Gastrocnemius medialis (tissue), 4 donors: Measurements from ENCODE around the gene DENND1A. TPM values are rescaled to one million over a fixed set of nuclear protein-coding genes. Genes with fewer than 3 reads are reported as not detected.

Source experiments
- ATAC-seq, 2 donors: fragments of 150-250 bp; one replicate each; pipeline ENCODE4 v1.9.1; 2016
- DNase-seq, 2 donors: peaks; one replicate each; pipeline ENCODE4 v3.0.0-alpha.2; 2019
- H3K27ac ChIP-seq, 4 donors: fragments of 200-600 bp; sonication (generic); 1 replicate in 1 of 4; 2 replicates in 3 of 4; pipeline ENCODE4 v1.5.1; 2016 to 2018; ENCODE audit warnings: mild to moderate bottlenecking in 2 of 4, moderate library complexity in 1 of 4
- H3K27me3 ChIP-seq, 3 donors: fragments of 200-600 bp; sonication (generic) in 2 of 3; 1 replicate in 1 of 3; 2 replicates in 2 of 3; pipeline versions ENCODE4 v1.5.1 to v1.6.0; 2016 to 2019; ENCODE audit warnings: mild to moderate bottlenecking in 1 of 3, moderate library complexity in 1 of 3
- H3K36me3 ChIP-seq, 2 donors: fragments of 200-600 bp; sonication (generic) in 1 of 2; one replicate each; pipeline ENCODE4 v1.5.1; 2017 to 2018
- H3K4me1 ChIP-seq, 2 donors: fragments of 200-600 bp; sonication (generic) in 1 of 2; one replicate each; pipeline ENCODE4 v1.5.1; 2016 to 2017; ENCODE audit warnings: mild to moderate bottlenecking in 2 of 2
- H3K4me3 ChIP-seq, 4 donors: fragments of 200-600 bp; sonication (generic) in 3 of 4; 1 replicate in 1 of 4; 2 replicates in 3 of 4; pipeline ENCODE4 v1.5.1; 2016 to 2019; ENCODE audit warnings: mild to moderate bottlenecking in 2 of 4
- H3K9me3 ChIP-seq, 3 donors: fragments of 200-600 bp; sonication (generic) in 2 of 3; 1 replicate in 1 of 3; 2 replicates in 2 of 3; pipeline ENCODE4 v1.5.1; 2016 to 2019
- CTCF ChIP-seq, 5 experiments: fragments of 450-650 bp in 3 of 5; fragments of 200-600 bp in 2 of 5; sonication (generic) in 2 of 5; IDR thresholded peaks in 4 of 5; conservative IDR thresholded peaks in 1 of 5; 1 replicate in 4 of 5; 2 replicates in 1 of 5; pipeline ENCODE4 v1.5.1; 2016 to 2019; ENCODE audit warnings: antibody characterized with exemption in 5 of 5, mild to moderate bottlenecking in 3 of 5, moderate library complexity in 3 of 5
- POLR2A ChIP-seq, 2 donors: fragments of 450-650 bp; IDR thresholded peaks; one replicate each; pipeline ENCODE4 v1.6.1; 2017; ENCODE audit warnings: antibody characterized with exemption in 2 of 2, mild to moderate bottlenecking in 2 of 2, moderate library complexity in 2 of 2
- in situ Hi-C, 4 donors: fragments of 200-750 bp; cut with MboI; loops; one replicate each; pipeline versions ENCODE4 v1.15.0 to v1.8.0; 2017; ENCODE audit warnings: low sequenced_read_pairs in 4 of 4
- intact Hi-C: fragments of 100-400 bp; cut with DNase I; formaldehyde crosslinking; loops from one replicate; pipeline ENCODE4 v1.15.1; 2023; ENCODE audit warnings: low total_unique reads
- total RNA-seq, 4 donors: library from RNA; depleted of rRNA; stranded (reverse); fragments of >200 nt; gene quantifications; one replicate each; pipeline versions ENCODE4 v1.1.0 to v1.2.3, GENCODE V29; 2016

Gene DENND1A
- total RNA-seq, 4 donors from 2014 or later, result 14.1 to 24.6 (median 16.4) TPM

- DNase-seq (no peak), ATAC-seq (no peak)
- H3K27ac ChIP-seq, result no peak overlapping the region
- intact Hi-C loops, result loop anchor here (10.0 kb wide), 1 partner anchor 264 kb away; no protein-coding TSS in a partner anchor
- H3K4me1 ChIP-seq, result peaks cover 2 to 5% of the 10 kb centered on the region in 2 donors
- TF ChIP-seq POLR2A (IDR thresholded peaks at IDR 0.05) (no peak), CTCF (IDR thresholded peaks at IDR 0.05 in 4 of 5, conservative IDR thresholded peaks at IDR 0.05 in 1 of 5) (no peak)
- no peaks in the 10 kb centered on the region for H3K9me3 ChIP-seq
- in situ Hi-C loops, result loop anchor here in 3 of 4 donors (25.0 kb wide), 3 partner anchors 162 to 262 kb away; no protein-coding TSS in a partner anchor
- no peak overlapping the region for H3K4me3 ChIP-seq
- H3K27me3 ChIP-seq, result peaks cover 0 to 7% (median 3%) of the 10 kb centered on the region in 3 donors
- no peaks in the 10 kb centered on the region for H3K36me3 ChIP-seq
Observed at GRCh38 chr9:123349033-123349432, 580.9 kb downstream of the DENND1A start.

GRCh38 chr9:123348317-123348992, 581.5 kb downstream of the DENND1A start:
- Histone ChIP-seq H3K9me3 (no peaks in the 10 kb centered on the region), H3K36me3 (no peaks in the 10 kb centered on the region), H3K4me1 (peaks cover 0 to 5% of the 10 kb centered on the region in 2 donors), H3K27me3 (peaks cover 0 to 7% (median 3%) of the 10 kb centered on the region in 3 donors), H3K27ac (no peak overlapping the region), H3K4me3 (no peak overlapping the region)
- in situ Hi-C loops (loop anchor here in 3 of 4 donors (25.0 kb wide), 3 partner anchors 161 to 261 kb away; no protein-coding TSS in a partner anchor), intact Hi-C loops (loop anchor here (10.0 kb wide), 1 partner anchor 264 kb away; no protein-coding TSS in a partner anchor)
- DNase-seq (no peak), ATAC-seq (no peak)
- TF ChIP-seq CTCF (IDR thresholded peaks at IDR 0.05 in 4 of 5, conservative IDR thresholded peaks at IDR 0.05 in 1 of 5), result no peak
- no peak for TF ChIP-seq POLR2A (IDR thresholded peaks at IDR 0.05)

- no peak for TF ChIP-seq POLR2A (IDR thresholded peaks at IDR 0.05)
- no peak for TF ChIP-seq CTCF (IDR thresholded peaks at IDR 0.05 in 4 of 5, conservative IDR thresholded peaks at IDR 0.05 in 1 of 5)
- DNase-seq (no peak), ATAC-seq (no peak)
- peaks cover 0 to 5% of the 10 kb centered on the region in 2 donors for H3K4me1 ChIP-seq
- no peak overlapping the region for H3K4me3 ChIP-seq
- in situ Hi-C loops (loop anchor here in 3 of 4 donors (25.0 kb wide), 3 partner anchors 160 to 260 kb away; no protein-coding TSS in a partner anchor), intact Hi-C loops (loop anchor here (10.0 kb wide), 1 partner anchor 263 kb away; no protein-coding TSS in a partner anchor)
- peaks cover 0 to 7% (median 3%) of the 10 kb centered on the region in 3 donors for H3K27me3 ChIP-seq
- no peaks in the 10 kb centered on the region for H3K36me3 ChIP-seq
- H3K27ac ChIP-seq, result no peak overlapping the region
- no peaks in the 10 kb centered on the region for H3K9me3 ChIP-seq
Observed at GRCh38 chr9:123347289-123348060, 582.5 kb downstream of the DENND1A start.

GRCh38 chr9:123346826-123347225, 583.1 kb downstream of the DENND1A start:
- ATAC-seq (no peak), DNase-seq (no peak)
- in situ Hi-C loops, result loop anchor here in 3 of 4 donors (25.0 kb wide), 3 partner anchors 160 to 260 kb away; no protein-coding TSS in a partner anchor
- no peaks in the 10 kb centered on the region for H3K9me3 ChIP-seq
- intact Hi-C loops, result loop anchor here (10.0 kb wide), 1 partner anchor 262 kb away; no protein-coding TSS in a partner anchor
- H3K4me3 ChIP-seq, result no peak overlapping the region
- TF ChIP-seq CTCF (IDR thresholded peaks at IDR 0.05 in 4 of 5, conservative IDR thresholded peaks at IDR 0.05 in 1 of 5), result no peak
- TF ChIP-seq POLR2A (IDR thresholded peaks at IDR 0.05), result no peak
- peaks cover 0 to 7% (median 0%) of the 10 kb centered on the region in 3 donors for H3K27me3 ChIP-seq
- peaks cover 0 to 5% of the 10 kb centered on the region in 2 donors for H3K4me1 ChIP-seq
- H3K27ac ChIP-seq, result no peak overlapping the region
- H3K36me3 ChIP-seq, result no peaks in the 10 kb centered on the region
